ENCODE measurements around the gene KIF1B.
"Not testable (repeated sequence)": the region's sequence is repeated elsewhere in the genome, so short reads cannot be mapped to it uniquely, and the experiment has no call there.

DNA sequence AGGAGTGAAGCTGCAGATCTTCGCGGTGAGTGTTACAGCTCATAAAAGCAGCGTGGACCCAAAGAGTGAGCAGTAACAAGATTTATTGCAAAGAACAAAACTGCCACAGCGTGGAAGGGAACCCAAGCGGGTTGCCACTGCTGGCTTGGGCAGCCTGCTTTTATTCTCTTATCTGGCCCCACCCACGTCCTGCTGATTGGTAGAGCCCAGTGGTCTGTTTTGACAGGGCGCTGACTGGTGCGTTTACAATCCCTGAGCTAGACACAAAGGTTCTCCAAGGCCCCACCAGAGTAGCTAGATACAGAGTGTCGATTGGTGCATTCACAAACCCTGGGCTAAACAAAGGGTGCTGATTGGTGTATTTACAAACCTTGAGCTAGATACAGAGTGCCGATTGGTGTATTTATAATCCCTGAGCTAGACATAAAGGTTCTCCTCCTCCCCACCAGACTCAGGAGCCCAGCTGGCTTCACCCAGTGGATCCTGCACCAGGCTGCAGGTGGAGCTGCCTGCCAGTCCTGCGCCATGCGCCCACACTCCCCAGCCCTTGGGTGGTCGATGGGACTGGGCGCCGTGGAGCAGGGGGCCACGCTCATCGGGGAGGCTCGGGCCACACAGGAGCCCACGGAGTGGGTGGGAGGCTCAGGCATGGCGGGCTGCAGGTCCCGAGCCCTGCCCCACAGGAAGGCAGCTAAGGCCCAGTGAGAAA lies 215.6 kb downstream of the KIF1B start:
- TF ChIP-seq, protein P1, sequence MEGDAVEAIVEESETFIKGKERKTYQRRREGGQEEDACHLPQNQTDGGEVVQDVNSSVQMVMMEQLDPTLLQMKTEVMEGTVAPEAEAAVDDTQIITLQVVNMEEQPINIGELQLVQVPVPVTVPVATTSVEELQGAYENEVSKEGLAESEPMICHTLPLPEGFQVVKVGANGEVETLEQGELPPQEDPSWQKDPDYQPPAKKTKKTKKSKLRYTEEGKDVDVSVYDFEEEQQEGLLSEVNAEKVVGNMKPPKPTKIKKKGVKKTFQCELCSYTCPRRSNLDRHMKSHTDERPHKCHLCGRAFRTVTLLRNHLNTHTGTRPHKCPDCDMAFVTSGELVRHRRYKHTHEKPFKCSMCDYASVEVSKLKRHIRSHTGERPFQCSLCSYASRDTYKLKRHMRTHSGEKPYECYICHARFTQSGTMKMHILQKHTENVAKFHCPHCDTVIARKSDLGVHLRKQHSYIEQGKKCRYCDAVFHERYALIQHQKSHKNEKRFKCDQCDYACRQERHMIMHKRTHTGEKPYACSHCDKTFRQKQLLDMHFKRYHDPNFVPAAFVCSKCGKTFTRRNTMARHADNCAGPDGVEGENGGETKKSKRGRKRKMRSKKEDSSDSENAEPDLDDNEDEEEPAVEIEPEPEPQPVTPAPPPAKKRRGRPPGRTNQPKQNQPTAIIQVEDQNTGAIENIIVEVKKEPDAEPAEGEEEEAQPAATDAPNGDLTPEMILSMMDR (IDR thresholded peaks at IDR 0.05; ENCODE audit: insufficient read depth, low read length, poor library complexity, severe bottlenecking) = not testable (repeated sequence)
- TF ChIP-seq EZH2phosphoT487 (conservative IDR thresholded peaks at IDR 0.05; ENCODE audit: low read length) = not testable (repeated sequence)
